Tibial artery (tissue), 4 donors: ENCODE data around the gene CNIH2.

Experiments used
- DNase-seq, 2 donors: peaks; one replicate each; pipeline ENCODE4 v3.0.0-alpha.2; 2019
- H3K27ac ChIP-seq, 2 donors: fragments of 200-600 bp; sonication (generic) in 1 of 2; 1 replicate in 1 of 2; 2 replicates in 1 of 2; pipeline ENCODE4 v1.5.1; 2018 to 2019; ENCODE audit warnings: mild to moderate bottlenecking in 1 of 2
- H3K27me3 ChIP-seq, 2 donors: fragments of 200-600 bp; sonication (generic) in 1 of 2; one replicate each; pipeline versions ENCODE4 v1.5.1 to v1.6.0; 2016 to 2019
- H3K36me3 ChIP-seq, 3 donors: fragments of 200-600 bp; sonication (generic) in 2 of 3; one replicate each; pipeline ENCODE4 v1.5.1; 2016 to 2019; ENCODE audit warnings: mild to moderate bottlenecking in 2 of 3
- H3K4me1 ChIP-seq, 4 donors: fragments of 200-600 bp; sonication (generic) in 2 of 4; 1 replicate in 3 of 4; 2 replicates in 1 of 4; pipeline ENCODE4 v1.5.1; 2016 to 2019
- H3K4me3 ChIP-seq, 2 donors: fragments of 200-600 bp; sonication (generic) in 1 of 2; 1 replicate in 1 of 2; 2 replicates in 1 of 2; pipeline ENCODE4 v1.5.1; 2018 to 2019; ENCODE audit warnings: mild to moderate bottlenecking in 2 of 2
- H3K9me3 ChIP-seq, 3 donors: fragments of 200-600 bp; sonication (generic) in 1 of 3; one replicate each; pipeline ENCODE4 v1.5.1; 2016 to 2019
- intact Hi-C: fragments of 100-400 bp; cut with DNase I; formaldehyde crosslinking; loops from one replicate; pipeline ENCODE4 v1.15.0; 2023; ENCODE audit warnings: low total_unique reads
- TF ChIP-seq, protein P1 (sequence below), 2 experiments: fragments of 200-600 bp in 1 of 2; fragments of 450-650 bp in 1 of 2; IDR thresholded peaks; one replicate each; pipeline ENCODE4 v1.5.1; 2017 to 2019; ENCODE audit warnings: antibody characterized with exemption in 2 of 2, mild to moderate bottlenecking in 1 of 2, moderate library complexity in 1 of 2

The CNIH2 gene

GRCh38 chr11:66313321-66314185 lies 35.6 kb downstream of the CNIH2 start:
- DNase-seq: no peak
- no peaks in the 10 kb centered on the region for H3K36me3 ChIP-seq

DNA sequence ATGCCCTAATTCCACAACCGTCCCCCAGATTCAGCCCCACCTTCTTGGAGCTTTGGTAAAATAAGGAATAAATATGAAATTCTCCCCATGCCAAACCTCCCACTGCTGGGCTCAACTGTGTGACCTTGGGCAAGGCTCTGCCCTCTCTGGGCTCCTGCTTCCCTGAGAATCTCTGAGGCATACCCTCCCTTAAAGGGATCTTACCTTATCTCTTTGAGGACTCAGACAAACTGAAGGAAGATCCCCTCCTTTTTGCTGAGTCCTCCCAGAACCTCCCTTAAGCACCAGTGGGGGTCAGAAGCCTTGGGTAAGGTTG lies 36.2 kb downstream of the CNIH2 start:
- H3K27ac ChIP-seq: peak overlapping the region; percentile 57 to 69
- H3K27me3 ChIP-seq: peaks cover 0 to 44% of the 10 kb centered on the region in 2 donors
- TF ChIP-seq, protein P1, sequence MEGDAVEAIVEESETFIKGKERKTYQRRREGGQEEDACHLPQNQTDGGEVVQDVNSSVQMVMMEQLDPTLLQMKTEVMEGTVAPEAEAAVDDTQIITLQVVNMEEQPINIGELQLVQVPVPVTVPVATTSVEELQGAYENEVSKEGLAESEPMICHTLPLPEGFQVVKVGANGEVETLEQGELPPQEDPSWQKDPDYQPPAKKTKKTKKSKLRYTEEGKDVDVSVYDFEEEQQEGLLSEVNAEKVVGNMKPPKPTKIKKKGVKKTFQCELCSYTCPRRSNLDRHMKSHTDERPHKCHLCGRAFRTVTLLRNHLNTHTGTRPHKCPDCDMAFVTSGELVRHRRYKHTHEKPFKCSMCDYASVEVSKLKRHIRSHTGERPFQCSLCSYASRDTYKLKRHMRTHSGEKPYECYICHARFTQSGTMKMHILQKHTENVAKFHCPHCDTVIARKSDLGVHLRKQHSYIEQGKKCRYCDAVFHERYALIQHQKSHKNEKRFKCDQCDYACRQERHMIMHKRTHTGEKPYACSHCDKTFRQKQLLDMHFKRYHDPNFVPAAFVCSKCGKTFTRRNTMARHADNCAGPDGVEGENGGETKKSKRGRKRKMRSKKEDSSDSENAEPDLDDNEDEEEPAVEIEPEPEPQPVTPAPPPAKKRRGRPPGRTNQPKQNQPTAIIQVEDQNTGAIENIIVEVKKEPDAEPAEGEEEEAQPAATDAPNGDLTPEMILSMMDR (IDR thresholded peaks at IDR 0.05): no peak
- intact Hi-C loops: loop anchor here (5.0 kb wide), 2 partner anchors 33 to 73 kb away; partner anchors contain the start of genes B4GAT1 and BRMS1
- no peaks in the 10 kb centered on the region for H3K36me3 ChIP-seq
- DNase-seq: no peak
- H3K9me3 ChIP-seq: no peaks in the 10 kb centered on the region
- peak overlapping the region in 1 of 2 donors; percentile 58 for H3K4me3 ChIP-seq
- peaks cover 0 to 50% (median 35%) of the 10 kb centered on the region in 4 donors for H3K4me1 ChIP-seq

More at GRCh38 chr11:66313321-66314185, 35.6 kb downstream of the CNIH2 start:
- TF ChIP-seq, protein P1 (IDR thresholded peaks at IDR 0.05): no peak
- peak overlapping the region; percentile 49 to 58 for H3K4me3 ChIP-seq
- H3K4me1 ChIP-seq: peaks cover 0 to 44% (median 35%) of the 10 kb centered on the region in 4 donors
- peak overlapping the region; percentile 57 to 69 for H3K27ac ChIP-seq
- intact Hi-C loops: loop anchor here (5.0 kb wide), 2 partner anchors 34 to 74 kb away; partner anchors contain the start of genes B4GAT1 and BRMS1
- no peaks in the 10 kb centered on the region for H3K9me3 ChIP-seq
- H3K27me3 ChIP-seq: peaks cover 0 to 44% of the 10 kb centered on the region in 2 donors

- Histone ChIP-seq H3K27me3 (peaks cover 0 to 44% of the 10 kb centered on the region in 2 donors), H3K4me3 (peak overlapping the region; percentile 44 to 59), H3K36me3 (no peaks in the 10 kb centered on the region), H3K4me1 (peaks cover 0 to 50% (median 35%) of the 10 kb centered on the region in 4 donors), H3K9me3 (no peaks in the 10 kb centered on the region), H3K27ac (no peak overlapping the region)
- TF ChIP-seq, protein P1 (IDR thresholded peaks at IDR 0.05): no peak
- DNase-seq: no peak
- intact Hi-C loops: loop anchor here (5.0 kb wide), 2 partner anchors 32 to 72 kb away; partner anchors contain the start of genes B4GAT1 and BRMS1
Measured at GRCh38 chr11:66314561-66315497, 36.9 kb downstream of the CNIH2 start.

DNA sequence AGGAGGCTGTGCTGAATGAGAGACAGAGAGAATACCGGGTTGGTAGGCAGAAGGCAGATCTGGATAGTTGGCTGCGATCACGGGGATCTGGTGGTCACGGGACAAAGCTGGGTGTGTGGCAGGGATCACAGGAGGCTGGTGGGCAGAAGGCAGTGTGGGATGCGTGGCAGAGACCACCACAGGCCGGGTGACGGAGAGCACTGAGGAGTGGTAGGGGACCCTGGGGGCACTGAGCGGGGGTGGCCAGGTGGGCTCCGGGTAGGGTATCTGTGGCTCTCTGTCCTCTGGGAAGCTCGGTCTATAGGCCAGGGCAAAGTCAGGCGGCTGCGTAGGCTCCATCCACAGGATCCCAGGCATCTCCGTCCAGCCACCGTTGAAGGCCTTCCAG lies 37.5 kb downstream of the CNIH2 start:
- H3K9me3 ChIP-seq: no peaks in the 10 kb centered on the region
- intact Hi-C loops: no loop called here
- peak overlapping the region; percentile 44 to 59 for H3K4me3 ChIP-seq
- no peaks in the 10 kb centered on the region for H3K36me3 ChIP-seq
- DNase-seq: no peak
- H3K27ac ChIP-seq: no peak overlapping the region
- TF ChIP-seq, protein P1 (IDR thresholded peaks at IDR 0.05): no peak
- peaks cover 0 to 50% (median 35%) of the 10 kb centered on the region in 4 donors for H3K4me1 ChIP-seq
- peaks cover 0 to 44% of the 10 kb centered on the region in 2 donors for H3K27me3 ChIP-seq
